HepG2 (cell line): Measurements from ENCODE around the gene ENTREP3. TPM values are rescaled to one million over a fixed set of nuclear protein-coding genes. Genes with fewer than 3 reads are reported as not detected.

Experiments used
- ATF1 ChIP-seq: IDR thresholded peaks from 2 replicates; pipeline ENCODE4 v1.6.1; 2016; ENCODE audit warnings: mild to moderate bottlenecking, control low read depth
- CEBPB ChIP-seq: IDR thresholded peaks from 2 replicates; pipeline ENCODE4 v1.6.1; 2011; ENCODE audit warnings: low read depth, low read length, improper control_type of control experiment, borderline replicate concordance
- JUN ChIP-seq: sonication (generic); formaldehyde crosslinking; IDR thresholded peaks from 2 replicates; pipeline ENCODE4 v1.4.0; 2020; ENCODE audit warnings: mild to moderate bottlenecking, missing genetic modification reagents
- KLF13 ChIP-seq: sonication (generic); formaldehyde crosslinking; IDR thresholded peaks from 2 replicates; pipeline ENCODE4 v1.4.0; 2020; ENCODE audit warnings: mild to moderate bottlenecking, missing genetic modification reagents
- KLF16 ChIP-seq, 2 experiments: sonication (generic) in 1 of 2; formaldehyde crosslinking in 1 of 2; IDR thresholded peaks; 2 replicates each; pipeline versions ENCODE4 v1.6.1 to v1.8.0; 2016 to 2023; ENCODE audit warnings: missing genetic modification reagents in 2 of 2, missing compliant biosample characterization in 1 of 2
- NCOA5 ChIP-seq: sonication (generic); formaldehyde crosslinking; IDR thresholded peaks from 2 replicates; pipeline ENCODE4 v1.4.0; 2020; ENCODE audit warnings: missing genetic modification reagents
- NFYB ChIP-seq: sonication (generic); formaldehyde crosslinking; IDR thresholded peaks from 2 replicates; pipeline ENCODE4 v1.4.0; 2020; ENCODE audit warnings: missing genetic modification reagents
- NRL ChIP-seq: sonication (generic); formaldehyde crosslinking; IDR thresholded peaks from 2 replicates; pipeline ENCODE4 v1.5.0; 2020; ENCODE audit warnings: missing genetic modification reagents, mild to moderate bottlenecking, moderate library complexity, borderline replicate concordance
- RAD21 ChIP-seq: fragments of 450-650 bp; formaldehyde crosslinking; IDR thresholded peaks from 2 replicates; pipeline ENCODE4 v1.5.0; 2020; ENCODE audit warnings: mild to moderate bottlenecking
- SOX6 ChIP-seq, 2 experiments: fragments of 450-650 bp in 1 of 2; sonication (generic) in 1 of 2; formaldehyde crosslinking in 1 of 2; IDR thresholded peaks; 2 replicates each; pipeline versions ENCODE4 v1.4.0 to v1.6.1; 2017 to 2020; ENCODE audit warnings: antibody characterized with exemption in 1 of 2, mild to moderate bottlenecking in 1 of 2, missing genetic modification reagents in 1 of 2
- TCF7L2 ChIP-seq: IDR thresholded peaks from 2 replicates; pipeline ENCODE4 v1.6.1; 2011; ENCODE audit warnings: mild to moderate bottlenecking, low read depth, low read length, moderate library complexity
- THYN1 ChIP-seq: sonication (generic); formaldehyde crosslinking; IDR thresholded peaks from 2 replicates; pipeline ENCODE4 v1.8.1; 2023; ENCODE audit warnings: low read depth, mild to moderate bottlenecking, moderate library complexity, missing genetic modification reagents, borderline replicate concordance
- ZKSCAN5 ChIP-seq: sonication (generic); formaldehyde crosslinking; IDR thresholded peaks from 2 replicates; pipeline ENCODE4 v1.5.1; 2020; ENCODE audit warnings: mild to moderate bottlenecking, missing genetic modification reagents
- ZNF292 ChIP-seq: sonication (generic); formaldehyde crosslinking; IDR thresholded peaks from 2 replicates; pipeline ENCODE4 v1.8.1; 2022; ENCODE audit warnings: mild to moderate bottlenecking, low read depth, missing genetic modification reagents, borderline replicate concordance
- ZNF350 ChIP-seq: sonication (generic); formaldehyde crosslinking; IDR thresholded peaks from 2 replicates; pipeline ENCODE4 v1.4.0; 2020; ENCODE audit warnings: mild to moderate bottlenecking, low read depth, missing genetic modification reagents, borderline replicate concordance
- ZNF570 ChIP-seq: sonication (generic); formaldehyde crosslinking; IDR thresholded peaks from 2 replicates; pipeline ENCODE4 v1.4.0; 2020; ENCODE audit warnings: mild to moderate bottlenecking, missing genetic modification reagents, borderline replicate concordance
- ZNF572 ChIP-seq: sonication (generic); formaldehyde crosslinking; IDR thresholded peaks from 2 replicates; pipeline ENCODE4 v1.5.1; 2020; ENCODE audit warnings: mild to moderate bottlenecking, missing genetic modification reagents
- ZNF605 ChIP-seq: sonication (generic); formaldehyde crosslinking; IDR thresholded peaks from 2 replicates; pipeline ENCODE4 v1.8.0; 2022; ENCODE audit warnings: mild to moderate bottlenecking, missing genetic modification reagents
- ZNF644 ChIP-seq: IDR thresholded peaks from 2 replicates; pipeline ENCODE4 v1.6.1; 2016; ENCODE audit warnings: low read depth
- polyA plus RNA-seq, 8 experiments: library from polyadenylated mRNA; depleted of rRNA in 3 of 8; stranded (reverse) in 7 of 8; unstranded in 1 of 8; fragments of >200 nt; fragmentation: Illumina TruSeq in 4 of 8; extraction: Trizol in 4 of 8; gene quantifications; 2 replicates each; pipeline versions ENCODE4 v1.2.1 to v1.2.3, GENCODE V29; 2011 to 2016; ENCODE audit warnings: low read depth in 4 of 8, missing spikeins in 1 of 8, mixed read lengths in 1 of 8; ENCODE audit not compliant: insufficient read depth in 1 of 8
- total RNA-seq, 5 experiments: library from RNA; depleted of rRNA; stranded (reverse); fragments of >200 nt; fragmentation: Illumina TruSeq; extraction: Trizol; gene quantifications; 2 replicates each; pipeline ENCODE4 v1.2.3, GENCODE V29; 2016; ENCODE audit warnings: low read depth in 1 of 5
- TF ChIP-seq, protein P1 (sequence below): sonication (generic); formaldehyde crosslinking; conservative IDR thresholded peaks from 2 replicates; pipeline ENCODE4 v1.8.1; 2023; ENCODE audit warnings: missing genetic modification reagents
- TF ChIP-seq, protein P2 (sequence below): sonication (generic); formaldehyde crosslinking; IDR thresholded peaks from 2 replicates; pipeline ENCODE4 v1.4.0; 2020; ENCODE audit warnings: missing genetic modification reagents
- TF ChIP-seq, protein P3 (sequence below): sonication (generic); formaldehyde crosslinking; IDR thresholded peaks from 2 replicates; pipeline ENCODE4 v1.8.0; 2022; ENCODE audit warnings: missing genetic modification reagents, mild to moderate bottlenecking, inconsistent platforms, borderline replicate concordance
- TF ChIP-seq, protein P4 (sequence below): sonication (generic); formaldehyde crosslinking; IDR thresholded peaks from 2 replicates; pipeline ENCODE4 v1.5.0; 2020; ENCODE audit warnings: mild to moderate bottlenecking, missing genetic modification reagents, borderline replicate concordance

Gene ENTREP3
- total and polyA plus RNA-seq, 2 of the 13 experiments (the other 11 are each of a cell fraction or from before 2014, with no cell fraction given), result 4.1 to 9.9 TPM

DNA sequence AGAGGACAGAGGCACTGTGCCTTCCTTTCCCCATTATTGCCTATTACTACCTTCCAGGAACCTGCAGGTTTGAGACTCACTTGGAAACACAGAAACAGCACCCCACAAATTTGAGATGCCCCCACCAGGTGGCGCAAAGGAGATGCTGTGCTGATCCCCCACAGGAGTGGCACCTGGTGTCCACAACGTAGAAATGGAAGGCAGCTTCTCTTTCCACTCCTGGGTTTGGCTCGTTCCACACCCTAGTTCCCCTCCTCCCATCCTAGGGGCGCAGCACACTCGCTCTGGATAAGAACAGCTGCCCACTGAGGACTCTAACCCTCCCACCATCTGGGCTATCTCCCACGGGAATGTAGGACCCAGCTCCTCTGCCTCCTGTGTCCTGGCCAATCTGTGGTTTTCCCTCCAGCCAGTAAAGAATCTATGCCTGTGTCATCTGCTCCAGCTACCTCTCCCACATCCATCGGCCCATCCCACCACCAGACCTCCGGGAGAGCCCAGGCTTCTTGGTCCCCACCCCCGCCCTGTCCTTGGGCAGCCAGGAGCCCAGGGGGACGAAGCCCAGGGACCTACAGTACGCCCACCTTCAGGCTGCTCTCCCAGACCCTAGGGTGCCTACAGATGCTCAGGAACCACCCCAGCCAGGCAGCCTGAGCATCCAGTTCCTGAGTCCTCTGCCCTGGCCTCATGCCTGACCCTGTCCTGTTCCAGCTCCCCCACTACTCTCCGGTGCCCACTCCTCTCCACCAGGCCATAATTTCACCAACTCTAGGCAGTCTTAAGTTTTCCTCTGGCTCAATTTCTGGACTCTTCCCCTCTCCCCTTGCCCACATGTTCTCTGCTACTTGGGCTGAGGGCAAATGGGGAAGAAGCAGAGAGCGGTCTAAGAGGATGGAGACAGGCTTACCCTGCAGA is 48.1 kb downstream of the ENTREP3 start (continued):
- TF ChIP-seq, protein P1, sequence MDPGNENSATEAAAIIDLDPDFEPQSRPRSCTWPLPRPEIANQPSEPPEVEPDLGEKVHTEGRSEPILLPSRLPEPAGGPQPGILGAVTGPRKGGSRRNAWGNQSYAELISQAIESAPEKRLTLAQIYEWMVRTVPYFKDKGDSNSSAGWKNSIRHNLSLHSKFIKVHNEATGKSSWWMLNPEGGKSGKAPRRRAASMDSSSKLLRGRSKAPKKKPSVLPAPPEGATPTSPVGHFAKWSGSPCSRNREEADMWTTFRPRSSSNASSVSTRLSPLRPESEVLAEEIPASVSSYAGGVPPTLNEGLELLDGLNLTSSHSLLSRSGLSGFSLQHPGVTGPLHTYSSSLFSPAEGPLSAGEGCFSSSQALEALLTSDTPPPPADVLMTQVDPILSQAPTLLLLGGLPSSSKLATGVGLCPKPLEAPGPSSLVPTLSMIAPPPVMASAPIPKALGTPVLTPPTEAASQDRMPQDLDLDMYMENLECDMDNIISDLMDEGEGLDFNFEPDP, result no peak
- TF ChIP-seq ZNF572 (CRISPR knock-in tag) (no peak), ZNF570 (CRISPR knock-in tag) (no peak), TCF7L2 (no peak), NFYB (no peak), ATF1 (CRISPR knock-in tag) (no peak), NCOA5 (CRISPR knock-in tag) (no peak), SOX6 (IDR thresholded peaks at IDR 0.05) (no peak), SOX6 (CRISPR knock-in tag; IDR thresholded peaks at IDR 0.05) (no peak), CEBPB (no peak), ZKSCAN5 (no peak), KLF13 (CRISPR knock-in tag) (no peak), RAD21 (CRISPR knock-in tag) (peak; percentile 81), ZNF644 (CRISPR knock-in tag) (no peak), JUN (CRISPR knock-in tag) (no peak), THYN1 (CRISPR knock-in tag) (no peak), ZNF605 (CRISPR knock-in tag) (no peak), KLF16 (CRISPR knock-in tag; IDR thresholded peaks at IDR 0.05) (0 out of 4 replicates have a peak, but pooled peaks of 1 of the 2 experiments have one; percentile 31), ZNF350 (CRISPR knock-in tag) (no peak), ZNF292 (no peak), NRL (CRISPR knock-in tag) (no peak)
- TF ChIP-seq, protein P2, sequence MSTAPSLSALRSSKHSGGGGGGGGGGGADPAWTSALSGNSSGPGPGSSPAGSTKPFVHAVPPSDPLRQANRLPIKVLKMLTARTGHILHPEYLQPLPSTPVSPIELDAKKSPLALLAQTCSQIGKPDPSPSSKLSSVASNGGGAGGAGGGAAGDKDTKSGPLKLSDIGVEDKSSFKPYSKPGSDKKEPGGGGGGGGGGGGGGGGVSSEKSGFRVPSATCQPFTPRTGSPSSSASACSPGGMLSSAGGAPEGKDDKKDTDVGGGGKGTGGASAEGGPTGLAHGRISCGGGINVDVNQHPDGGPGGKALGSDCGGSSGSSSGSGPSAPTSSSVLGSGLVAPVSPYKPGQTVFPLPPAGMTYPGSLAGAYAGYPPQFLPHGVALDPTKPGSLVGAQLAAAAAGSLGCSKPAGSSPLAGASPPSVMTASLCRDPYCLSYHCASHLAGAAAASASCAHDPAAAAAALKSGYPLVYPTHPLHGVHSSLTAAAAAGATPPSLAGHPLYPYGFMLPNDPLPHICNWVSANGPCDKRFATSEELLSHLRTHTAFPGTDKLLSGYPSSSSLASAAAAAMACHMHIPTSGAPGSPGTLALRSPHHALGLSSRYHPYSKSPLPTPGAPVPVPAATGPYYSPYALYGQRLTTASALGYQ, result no peak
- TF ChIP-seq, protein P3, sequence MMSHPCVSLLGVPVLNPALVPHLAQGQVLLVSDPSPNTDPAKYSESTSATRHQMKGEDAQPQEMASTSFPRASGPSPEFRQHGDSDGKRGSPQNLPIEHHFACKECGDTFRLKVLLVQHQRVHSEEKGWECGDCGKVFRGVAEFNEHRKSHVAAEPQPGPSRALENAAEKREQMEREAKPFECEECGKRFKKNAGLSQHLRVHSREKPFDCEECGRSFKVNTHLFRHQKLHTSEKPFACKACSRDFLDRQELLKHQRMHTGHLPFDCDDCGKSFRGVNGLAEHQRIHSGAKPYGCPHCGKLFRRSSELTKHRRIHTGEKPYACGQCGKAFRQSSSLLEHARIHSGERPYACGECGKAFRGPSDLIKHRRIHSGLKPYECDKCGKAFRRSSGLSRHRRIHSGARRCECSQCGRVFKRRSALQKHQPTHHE (CRISPR knock-in tag), result 0 out of 2 replicates have a peak, but pooled peaks have one; percentile 54
- TF ChIP-seq, protein P4, sequence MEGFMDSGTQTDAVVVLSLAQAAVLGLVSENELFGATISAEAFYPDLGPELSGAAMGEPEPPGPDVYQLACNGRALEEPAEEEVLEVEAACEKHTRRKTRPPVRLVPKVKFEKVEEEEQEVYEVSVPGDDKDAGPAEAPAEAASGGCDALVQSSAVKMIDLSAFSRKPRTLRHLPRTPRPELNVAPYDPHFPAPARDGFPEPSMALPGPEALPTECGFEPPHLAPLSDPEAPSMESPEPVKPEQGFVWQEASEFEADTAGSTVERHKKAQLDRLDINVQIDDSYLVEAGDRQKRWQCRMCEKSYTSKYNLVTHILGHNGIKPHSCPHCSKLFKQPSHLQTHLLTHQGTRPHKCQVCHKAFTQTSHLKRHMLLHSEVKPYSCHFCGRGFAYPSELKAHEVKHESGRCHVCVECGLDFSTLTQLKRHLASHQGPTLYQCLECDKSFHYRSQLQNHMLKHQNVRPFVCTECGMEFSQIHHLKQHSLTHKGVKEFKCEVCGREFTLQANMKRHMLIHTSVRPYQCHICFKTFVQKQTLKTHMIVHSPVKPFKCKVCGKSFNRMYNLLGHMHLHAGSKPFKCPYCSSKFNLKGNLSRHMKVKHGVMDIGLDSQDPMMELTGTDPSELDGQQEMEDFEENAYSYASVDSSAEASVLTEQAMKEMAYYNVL (CRISPR knock-in tag), result no peak; the same call in 1 of the 2 replicates
